OCI-M1 (cell line): ENCODE data around the gene LYZL4.

Experiments used
- DNase-seq: peaks from one replicate; lab custom pipeline; 2025; lab: John Stamatoyannopoulos, UW

LYZL4 gene

GRCh38 chr3:42425736-42426407, 15.5 kb upstream of the LYZL4 start:
- DNase-seq: no peak

- no peak for DNase-seq
Measured at GRCh38 chr3:42424911-42425310, 14.5 kb upstream of the LYZL4 start.

- no peak for DNase-seq
Measured at GRCh38 chr3:42421818-42422796, 11.7 kb upstream of the LYZL4 start.

GRCh38 chr3:42419563-42419962, 9.2 kb upstream of the LYZL4 start:
- DNase-seq: no peak

GRCh38 chr3:42412526-42413155, 2.2 kb upstream of the LYZL4 start:
- DNase-seq: no peak

- no peak for DNase-seq
Measured at GRCh38 chr3:42411429-42411828, 1.0 kb upstream of the LYZL4 start.

GRCh38 chr3:42408156-42408555, 2.3 kb downstream of the LYZL4 start:
- no peak for DNase-seq

- DNase-seq: no peak
Measured at GRCh38 chr3:42406727-42407450, 3.5 kb downstream of the LYZL4 start.

GRCh38 chr3:42405857-42406256, 4.6 kb downstream of the LYZL4 start:
- no peak for DNase-seq

GRCh38 chr3:42403737-42404136, 6.7 kb downstream of the LYZL4 start:
- DNase-seq: no peak

- no peak for DNase-seq
Measured at GRCh38 chr3:42402394-42403096, 7.9 kb downstream of the LYZL4 start.

GRCh38 chr3:42398080-42398479, 12.3 kb downstream of the LYZL4 start:
- no peak for DNase-seq

- no peak for DNase-seq
Measured at GRCh38 chr3:42397644-42398043, 12.8 kb downstream of the LYZL4 start.

- no peak for DNase-seq
Measured at GRCh38 chr3:42394579-42395288, 15.7 kb downstream of the LYZL4 start.

- no peak for DNase-seq
Measured at GRCh38 chr3:42387802-42388651, 22.4 kb downstream of the LYZL4 start.

- no peak for DNase-seq
Measured at GRCh38 chr3:42381551-42382082, 28.8 kb downstream of the LYZL4 start.

- no peak for DNase-seq
Measured at GRCh38 chr3:42377681-42378080, 32.7 kb downstream of the LYZL4 start.

GRCh38 chr3:42376344-42376798, 34.0 kb downstream of the LYZL4 start:
- DNase-seq: peak; percentile 12

GRCh38 chr3:42375121-42375800, 35.1 kb downstream of the LYZL4 start:
- DNase-seq: peak; percentile 33
